NT2/D1 (cell line): Measurements from ENCODE around the gene ETHE1.

Experiments used
- DNase-seq: peaks from one replicate; pipeline ENCODE4 v3.0.0-alpha.2; 2011; ENCODE audit warnings: low read depth, low spot score
- H3K27me3 ChIP-seq: 2 replicates; pipeline ENCODE4 v1.6.0; 2011; ENCODE audit warnings: mild to moderate bottlenecking; ENCODE audit not compliant: insufficient read length, insufficient read depth
- H3K36me3 ChIP-seq: 2 replicates; pipeline ENCODE4 v1.6.1; 2011; ENCODE audit warnings: mild to moderate bottlenecking, low read length, mixed read lengths; ENCODE audit not compliant: insufficient read depth, insufficient read length
- H3K4me1 ChIP-seq: 2 replicates; pipeline ENCODE4 v1.5.1; 2011; ENCODE audit not compliant: insufficient read depth, insufficient read length
- H3K4me3 ChIP-seq: 2 replicates; pipeline ENCODE4 v1.5.1; 2011; ENCODE audit warnings: low read depth; ENCODE audit not compliant: insufficient read length
- H3K9ac ChIP-seq: 2 replicates; pipeline ENCODE4 v1.6.0; 2011; ENCODE audit warnings: low read depth; ENCODE audit not compliant: insufficient read length
- H3K9me3 ChIP-seq: 2 replicates; pipeline ENCODE4 v1.5.1; 2011; ENCODE audit warnings: mild to moderate bottlenecking, low read length; ENCODE audit not compliant: insufficient read depth
- SUZ12 ChIP-seq: IDR thresholded peaks from 2 replicates; pipeline ENCODE4 v1.6.1; 2011; ENCODE audit not compliant: insufficient read length, insufficient read depth; ENCODE audit errors: extremely low read depth
- YY1 ChIP-seq: IDR thresholded peaks from 2 replicates; pipeline ENCODE4 v1.6.1; 2011; ENCODE audit not compliant: insufficient read length, insufficient read depth
- ZNF274 ChIP-seq: IDR thresholded peaks from 2 replicates; pipeline ENCODE4 v1.6.1; 2011; ENCODE audit warnings: mild to moderate bottlenecking, low read depth, low read length

ETHE1 gene

DNA sequence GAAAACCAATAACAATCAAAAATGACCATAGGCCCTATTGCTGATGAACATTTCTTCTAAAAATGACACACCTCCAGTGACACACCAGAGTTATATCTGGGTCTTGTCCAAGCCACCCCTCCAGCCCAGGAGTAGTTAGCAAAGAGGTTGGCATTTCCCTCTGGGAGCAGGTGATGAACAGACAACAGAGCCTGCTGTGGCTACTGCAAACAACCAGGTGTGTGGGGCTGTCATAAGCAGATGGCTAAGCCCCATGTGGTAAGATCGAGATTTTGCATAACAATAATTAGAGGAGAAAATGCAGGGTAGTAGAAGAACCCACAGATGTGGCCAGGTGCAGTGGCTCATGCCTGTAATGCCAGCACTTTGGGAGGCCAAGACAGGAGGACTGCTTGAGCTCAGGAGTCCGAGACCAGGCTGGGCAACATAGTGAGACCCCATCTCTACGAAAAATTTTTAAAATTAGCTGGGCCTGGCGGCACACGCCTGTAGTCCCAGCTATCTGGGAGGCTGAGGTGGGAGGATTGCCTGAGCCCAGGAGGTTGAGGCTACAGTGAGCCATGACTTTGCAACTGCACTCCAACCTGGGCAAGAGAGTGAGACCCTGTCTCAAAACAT is 43.3 kb upstream of the ETHE1 start:
- Histone ChIP-seq H3K4me3 (no peak overlapping the region), H3K27me3 (no peaks in the 10 kb centered on the region), H3K4me1 (peaks cover 3% of the 10 kb centered on the region), H3K36me3 (peaks cover 15% of the 10 kb centered on the region), H3K9me3 (no peaks in the 10 kb centered on the region), H3K9ac (no peak overlapping the region)
- no peak for TF ChIP-seq YY1
- TF ChIP-seq ZNF274: no peak
- no peak for TF ChIP-seq SUZ12
- DNase-seq: no peak

DNA sequence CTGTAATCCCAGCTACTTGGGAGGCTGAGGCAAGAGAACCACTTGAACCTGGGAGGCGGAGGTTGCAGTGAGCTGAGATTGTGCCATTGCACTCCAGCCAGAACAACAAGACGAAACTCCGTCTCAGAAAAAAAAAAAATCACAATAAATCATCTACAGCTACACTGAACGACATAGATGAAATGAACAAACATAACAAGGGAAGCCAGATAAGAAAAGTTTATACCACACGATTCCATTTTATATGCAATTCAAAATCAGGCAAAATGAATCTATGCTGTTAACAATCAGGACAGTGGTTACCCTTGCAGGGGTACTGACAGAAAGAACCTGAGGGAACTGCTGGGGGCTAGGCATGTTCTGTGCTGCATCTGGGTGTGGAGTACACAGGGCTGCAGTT is 42.7 kb upstream of the ETHE1 start:
- H3K27me3 ChIP-seq: no peaks in the 10 kb centered on the region
- H3K9me3 ChIP-seq: no peaks in the 10 kb centered on the region
- no peak for TF ChIP-seq YY1
- no peak for TF ChIP-seq ZNF274
- TF ChIP-seq SUZ12: no peak
- peaks cover 15% of the 10 kb centered on the region for H3K36me3 ChIP-seq
- H3K4me1 ChIP-seq: peaks cover 2% of the 10 kb centered on the region
- no peak overlapping the region for H3K4me3 ChIP-seq
- DNase-seq: no peak
- no peak overlapping the region for H3K9ac ChIP-seq

DNA sequence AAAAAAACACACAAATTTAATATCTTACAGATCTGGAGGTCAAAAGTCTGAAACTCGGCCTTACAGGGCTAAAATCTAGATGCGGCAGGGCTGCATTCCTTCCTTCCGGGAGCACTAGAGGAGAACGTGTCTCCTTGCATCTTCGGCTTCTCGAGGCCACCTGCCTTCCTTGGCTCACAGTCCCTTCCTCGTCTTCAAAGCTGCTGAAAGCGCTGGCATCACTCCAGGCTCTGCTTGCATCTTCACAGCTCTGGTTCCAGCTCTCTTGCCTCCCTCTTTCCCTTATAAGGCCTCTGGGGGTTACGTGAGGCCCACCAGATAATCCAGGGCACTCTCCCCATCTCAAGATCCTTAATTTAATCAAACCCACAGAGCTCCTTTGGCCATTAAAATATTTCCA is 37.8 kb upstream of the ETHE1 start:
- H3K9ac ChIP-seq: no peak overlapping the region
- TF ChIP-seq ZNF274: no peak
- TF ChIP-seq SUZ12: no peak
- TF ChIP-seq YY1: no peak
- H3K4me1 ChIP-seq: peaks cover 4% of the 10 kb centered on the region
- peaks cover 29% of the 10 kb centered on the region for H3K36me3 ChIP-seq
- DNase-seq: no peak
- H3K27me3 ChIP-seq: no peaks in the 10 kb centered on the region
- no peaks in the 10 kb centered on the region for H3K9me3 ChIP-seq
- H3K4me3 ChIP-seq: no peak overlapping the region

DNA sequence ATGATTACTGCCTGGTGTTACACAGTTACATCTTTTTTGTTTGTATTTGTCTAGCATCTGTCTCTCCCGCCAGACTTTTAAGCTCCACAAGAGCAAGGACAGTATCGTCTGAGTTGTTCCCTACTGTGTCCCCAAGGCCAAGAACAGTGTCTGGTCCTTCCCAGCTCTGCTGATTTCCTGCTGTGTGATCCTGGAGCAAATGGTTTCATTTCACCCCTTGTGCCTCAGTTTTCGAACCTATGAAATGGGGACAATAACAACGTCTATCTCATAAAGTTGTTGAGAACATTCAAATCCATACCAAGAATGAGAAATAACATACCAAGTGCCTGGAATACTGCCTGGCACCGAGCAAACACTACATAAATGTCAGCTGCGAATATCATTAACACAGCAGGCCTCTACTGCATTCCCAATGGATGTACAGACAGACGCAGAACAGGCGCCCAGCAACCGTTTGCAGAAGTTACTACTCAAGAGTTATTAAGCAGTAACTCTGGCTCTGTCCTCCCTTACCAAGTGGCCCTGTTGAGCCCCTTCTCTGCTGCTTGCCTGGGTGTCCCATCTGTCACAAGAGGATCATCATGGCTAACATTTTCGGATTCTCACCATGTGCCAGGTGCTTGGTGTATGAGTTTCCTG is 36.9 kb upstream of the ETHE1 start:
- H3K27me3 ChIP-seq: no peaks in the 10 kb centered on the region
- no peaks in the 10 kb centered on the region for H3K9me3 ChIP-seq
- H3K36me3 ChIP-seq: peaks cover 30% of the 10 kb centered on the region
- no peak overlapping the region for H3K9ac ChIP-seq
- no peak for DNase-seq
- H3K4me3 ChIP-seq: no peak overlapping the region
- TF ChIP-seq ZNF274 (no peak), SUZ12 (no peak), YY1 (no peak)
- peaks cover 4% of the 10 kb centered on the region for H3K4me1 ChIP-seq

DNA sequence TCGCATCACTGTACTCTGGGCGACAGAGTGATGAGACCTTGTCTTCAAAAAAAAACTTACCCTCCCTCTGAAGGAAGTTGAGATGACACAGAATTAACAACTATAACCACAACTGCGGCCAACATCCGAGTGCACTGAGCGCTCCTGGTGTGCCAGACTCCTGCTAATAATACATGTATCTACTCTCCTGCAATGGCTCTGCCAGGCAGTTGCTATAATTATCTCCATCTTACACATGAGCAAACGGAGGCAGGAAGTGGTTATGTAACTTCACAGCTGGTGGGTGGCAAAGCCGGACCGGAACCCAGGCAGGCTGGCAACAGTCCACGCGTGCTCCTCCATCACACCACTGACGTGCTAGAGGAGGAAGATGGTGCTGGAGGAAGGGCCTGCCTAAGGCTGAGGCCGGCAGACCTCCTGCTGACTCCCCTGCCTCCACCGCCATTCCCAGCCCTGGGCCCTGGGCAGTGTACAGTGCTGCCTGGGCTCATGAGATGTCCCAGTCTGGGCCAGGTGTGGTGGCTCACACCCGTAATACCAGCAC is 35.8 kb upstream of the ETHE1 start:
- no peak for DNase-seq
- no peak for TF ChIP-seq YY1
- no peak for TF ChIP-seq ZNF274
- TF ChIP-seq SUZ12: no peak
- no peaks in the 10 kb centered on the region for H3K27me3 ChIP-seq

DNA sequence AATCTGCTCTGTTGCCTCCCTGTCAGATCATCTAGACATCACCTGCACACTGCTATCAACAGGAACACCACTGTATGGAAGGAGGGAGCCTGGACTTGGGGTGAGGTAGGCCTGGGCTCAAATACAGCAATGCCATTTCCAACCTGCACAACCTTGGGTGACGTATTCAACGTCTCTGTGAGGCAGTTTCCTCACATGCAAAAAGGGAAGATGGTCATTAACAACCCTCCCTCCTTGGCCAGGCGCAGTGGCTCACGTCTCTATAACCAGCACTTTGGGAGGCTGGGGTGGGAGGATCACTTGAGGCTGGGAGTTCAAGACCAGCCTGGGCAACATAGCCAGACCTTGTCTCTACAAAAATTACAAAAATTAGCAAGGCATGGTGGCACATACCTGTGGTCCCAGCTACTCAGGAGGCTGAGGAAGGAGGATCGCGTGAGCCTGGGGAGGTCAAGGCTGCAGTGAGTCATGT is 35.3 kb upstream of the ETHE1 start:
- H3K4me1 ChIP-seq: peaks cover 4% of the 10 kb centered on the region
- no peak overlapping the region for H3K9ac ChIP-seq
- TF ChIP-seq SUZ12: no peak
- no peak for TF ChIP-seq ZNF274
- TF ChIP-seq YY1: no peak
- no peak for DNase-seq
- no peaks in the 10 kb centered on the region for H3K27me3 ChIP-seq
- H3K4me3 ChIP-seq: no peak overlapping the region
- no peaks in the 10 kb centered on the region for H3K9me3 ChIP-seq
- peaks cover 32% of the 10 kb centered on the region for H3K36me3 ChIP-seq

More for the DNA sequence above, 35.8 kb upstream of the ETHE1 start:
- H3K4me3 ChIP-seq: no peak overlapping the region
- H3K36me3 ChIP-seq: peaks cover 32% of the 10 kb centered on the region
- no peaks in the 10 kb centered on the region for H3K9me3 ChIP-seq
- H3K9ac ChIP-seq: no peak overlapping the region
- H3K4me1 ChIP-seq: peaks cover 4% of the 10 kb centered on the region

DNA sequence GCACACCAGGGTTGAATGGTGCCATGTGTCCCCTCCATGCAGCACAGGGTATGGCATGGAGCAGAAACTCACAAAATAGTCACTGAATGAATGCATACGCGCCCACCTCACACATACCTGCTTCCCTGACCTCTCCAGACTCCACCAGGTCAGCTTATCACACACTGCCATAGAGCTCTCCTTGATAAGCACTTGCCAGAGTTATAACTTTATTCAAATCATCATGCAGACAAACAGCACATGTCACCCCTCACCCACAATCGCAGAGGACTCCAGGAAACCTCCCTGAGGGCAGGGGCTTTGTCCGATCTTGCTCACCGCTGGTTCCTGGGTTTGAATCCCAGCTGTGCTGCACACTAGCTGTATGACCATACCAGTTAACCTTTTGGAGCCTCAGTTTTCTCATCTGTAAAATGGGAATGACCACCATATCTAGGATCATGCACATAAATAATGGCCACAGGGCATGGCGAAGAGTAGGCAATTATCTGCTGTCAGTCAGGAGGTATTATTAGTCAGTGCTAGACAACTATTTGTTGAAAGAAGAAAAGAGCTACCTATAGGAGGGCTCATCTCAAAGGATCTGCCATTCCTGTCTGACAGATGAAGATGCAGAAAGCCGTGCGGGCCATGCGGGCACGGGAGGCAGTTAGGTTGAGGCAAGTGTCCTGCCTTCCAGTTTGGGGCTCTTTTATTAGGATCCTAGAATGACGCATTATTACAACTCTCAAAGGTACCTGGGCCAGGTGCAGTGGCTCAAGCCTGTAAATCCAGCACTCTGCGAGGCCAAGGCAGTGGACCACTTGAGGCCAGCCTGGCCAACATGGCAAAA is 34.4 kb upstream of the ETHE1 start:
- peaks cover 4% of the 10 kb centered on the region for H3K4me1 ChIP-seq
- H3K36me3 ChIP-seq: peaks cover 32% of the 10 kb centered on the region
- H3K4me3 ChIP-seq: no peak overlapping the region
- no peaks in the 10 kb centered on the region for H3K27me3 ChIP-seq
- no peak for DNase-seq
- no peak overlapping the region for H3K9ac ChIP-seq
- TF ChIP-seq SUZ12 (no peak), ZNF274 (no peak)
- no peaks in the 10 kb centered on the region for H3K9me3 ChIP-seq
